ENCODE results near the gene L1TD1.
A peak's percentile ranks its signal among the peaks of the same experiment; 100 is the strongest.
"Not testable (repeated sequence)": the region's sequence is repeated elsewhere in the genome, so short reads cannot be mapped to it uniquely, and the experiment has no call there.

Gene L1TD1

GRCh38 chr1:62194651-62195544 is at the start of gene L1TD1:
L1TD1 (plus strand) TSS chr1:62194849; CDS start chr1:62206629, 11,780 bp downstream.
- DNase-seq (ENCODE audit: extremely low spot score), result no peak
- POLR2A ChIA-PET, result no interaction called here
- CTCF ChIA-PET, result no interaction called here
- TF ChIP-seq TARDBP (IDR thresholded peaks at IDR 0.05) (no peak), BHLHE40 (IDR thresholded peaks at IDR 0.05; ENCODE audit: borderline replicate concordance) (no peak)

DNA sequence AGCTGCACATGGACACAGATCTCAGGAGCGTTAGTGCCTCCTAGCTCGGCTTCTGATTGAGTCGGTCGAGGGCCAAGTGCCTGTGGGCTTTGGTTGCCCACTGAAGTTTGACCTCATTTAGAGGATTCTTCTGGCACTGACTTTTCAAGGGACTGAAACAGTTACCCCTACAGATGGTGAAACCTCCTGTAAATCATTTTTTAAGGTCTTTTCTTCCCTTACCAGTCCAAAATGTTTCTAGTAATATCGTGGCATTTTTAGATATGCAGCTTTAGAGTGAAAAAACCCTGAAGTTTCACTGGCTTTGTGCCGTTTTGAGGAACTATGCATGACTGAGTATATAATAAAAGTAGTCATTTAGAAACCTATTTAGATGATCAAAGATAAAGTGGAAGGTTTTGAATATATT is 34.7 kb upstream of the L1TD1 start:
- POLR2A ChIA-PET, result no interaction called here
- CTCF ChIA-PET, result interaction anchor here (0.7 to 2.3 kb wide), 2 partner anchors 16 to 42 kb away, joined by 4 to 5 read pairs; no protein-coding TSS in a partner anchor
- no peak for TF ChIP-seq ZNF384 (IDR thresholded peaks at IDR 0.05)
- no peak for TF ChIP-seq LEF1 (IDR thresholded peaks at IDR 0.05; ENCODE audit: borderline replicate concordance)
- no peak for TF ChIP-seq PKNOX1 (IDR thresholded peaks at IDR 0.05)
- no peak for TF ChIP-seq FOXA1 (IDR thresholded peaks at IDR 0.05)
- TF ChIP-seq FOXK2 (IDR thresholded peaks at IDR 0.05), result no peak
- TF ChIP-seq NFRKB (IDR thresholded peaks at IDR 0.05), result no peak
- no peak for TF ChIP-seq ELF4 (IDR thresholded peaks at IDR 0.05)
- TF ChIP-seq TARDBP (IDR thresholded peaks at IDR 0.05), result no peak
- TF ChIP-seq ARNT (IDR thresholded peaks at IDR 0.05), result no peak
- TF ChIP-seq CTBP1 (IDR thresholded peaks at IDR 0.05; ENCODE audit: borderline replicate concordance), result no peak
- TF ChIP-seq SP1 (IDR thresholded peaks at IDR 0.05), result no peak
- TF ChIP-seq L3MBTL2 (conservative IDR thresholded peaks at IDR 0.05), result no peak
- no peak for TF ChIP-seq FOXM1 (IDR thresholded peaks at IDR 0.05; ENCODE audit: borderline replicate concordance)
- TF ChIP-seq SUZ12 (IDR thresholded peaks at IDR 0.05), result no peak
- TF ChIP-seq HDGF (IDR thresholded peaks at IDR 0.05; ENCODE audit: borderline replicate concordance), result no peak
- TF ChIP-seq BHLHE40 (IDR thresholded peaks at IDR 0.05; ENCODE audit: borderline replicate concordance), result no peak
- no peak for DNase-seq (ENCODE audit: extremely low spot score)

- DNase-seq (ENCODE audit: extremely low spot score), result no peak
- ChIA-PET POLR2A (no interaction called here), CTCF (no interaction called here)
- TF ChIP-seq ELF4 (IDR thresholded peaks at IDR 0.05) (no peak), SUZ12 (IDR thresholded peaks at IDR 0.05) (no peak), ZNF384 (IDR thresholded peaks at IDR 0.05) (no peak), NFRKB (IDR thresholded peaks at IDR 0.05) (no peak)
Observed at GRCh38 chr1:62161711-62162110, 32.9 kb upstream of the L1TD1 start.

GRCh38 chr1:62170380-62170779 is 24.3 kb upstream of the L1TD1 start:
- CTCF ChIA-PET; DNase-seq (ENCODE audit: extremely low spot score); POLR2A ChIA-PET: not testable (repeated sequence)

- DNase-seq (ENCODE audit: extremely low spot score), result peak; percentile 64
- POLR2A ChIA-PET, result interaction anchor here (0.8 kb wide), 1 partner anchor 260 kb away, joined by 3 read pairs; no protein-coding TSS in a partner anchor
- CTCF ChIA-PET, result interaction anchor here (0.5 to 1.5 kb wide), 18 partner anchors 16 to 255 kb away, joined by 3 to 10 read pairs (median 4); no protein-coding TSS in a partner anchor
- TF ChIP-seq ZNF384 (IDR thresholded peaks at IDR 0.05) (no peak), ELF4 (IDR thresholded peaks at IDR 0.05) (no peak), FOXM1 (IDR thresholded peaks at IDR 0.05; ENCODE audit: borderline replicate concordance) (no peak)
Observed at GRCh38 chr1:62175568-62176179, 19.0 kb upstream of the L1TD1 start.

DNA sequence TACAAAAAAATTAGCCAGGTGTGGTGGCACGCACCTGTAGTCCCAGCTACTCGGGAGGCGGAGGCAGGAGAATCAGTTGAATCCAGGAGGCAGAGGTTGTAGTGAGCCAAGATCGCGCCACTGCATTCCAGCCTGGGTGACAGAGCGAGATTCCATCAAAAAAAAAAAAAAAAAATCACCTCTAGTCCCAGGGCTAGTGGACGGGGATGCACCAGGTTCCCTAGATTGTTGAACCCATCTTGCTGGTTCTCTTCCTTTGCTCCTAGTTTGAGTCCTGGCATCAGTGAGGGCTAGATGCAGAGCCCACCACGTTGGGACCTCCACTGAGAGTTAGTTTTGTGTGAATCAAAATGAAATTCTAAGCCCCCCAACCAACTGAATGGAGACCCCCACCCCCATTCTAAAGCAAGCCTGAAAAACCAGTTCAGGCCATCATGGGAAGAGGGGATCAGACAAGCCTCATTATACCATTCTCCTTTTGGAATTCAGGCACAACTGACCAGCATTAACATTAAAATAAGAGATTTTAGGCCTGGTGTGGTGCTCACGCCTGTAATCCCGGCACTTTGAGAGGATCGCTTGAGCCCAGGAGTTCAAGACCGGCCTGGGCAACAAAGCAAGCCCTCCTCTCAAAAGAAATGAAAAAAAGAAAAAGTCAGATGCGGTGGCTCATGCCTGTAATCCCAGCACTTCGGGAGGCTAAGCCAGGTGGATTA is 17.9 kb upstream of the L1TD1 start:
- CTCF ChIA-PET, result interaction anchor here (0.6 to 1.5 kb wide), 7 partner anchors 17 to 237 kb away, joined by 3 to 10 read pairs (median 5); no protein-coding TSS in a partner anchor
- no peak for DNase-seq (ENCODE audit: extremely low spot score)
- POLR2A ChIA-PET, result interaction anchor here (0.8 kb wide), 1 partner anchor 259 kb away, joined by 3 read pairs; no protein-coding TSS in a partner anchor
- TF ChIP-seq PKNOX1 (IDR thresholded peaks at IDR 0.05), result no peak
- TF ChIP-seq FOXK2 (IDR thresholded peaks at IDR 0.05), result no peak
- TF ChIP-seq SUZ12 (IDR thresholded peaks at IDR 0.05), result no peak
- no peak for TF ChIP-seq TARDBP (IDR thresholded peaks at IDR 0.05)
- TF ChIP-seq CTBP1 (IDR thresholded peaks at IDR 0.05; ENCODE audit: borderline replicate concordance), result no peak
- no peak for TF ChIP-seq L3MBTL2 (conservative IDR thresholded peaks at IDR 0.05)
- TF ChIP-seq ELF4 (IDR thresholded peaks at IDR 0.05), result no peak
- TF ChIP-seq NFRKB (IDR thresholded peaks at IDR 0.05), result no peak
- TF ChIP-seq SP1 (IDR thresholded peaks at IDR 0.05), result no peak
- TF ChIP-seq ZNF384 (IDR thresholded peaks at IDR 0.05), result no peak
- no peak for TF ChIP-seq FOXA1 (IDR thresholded peaks at IDR 0.05)

DNA sequence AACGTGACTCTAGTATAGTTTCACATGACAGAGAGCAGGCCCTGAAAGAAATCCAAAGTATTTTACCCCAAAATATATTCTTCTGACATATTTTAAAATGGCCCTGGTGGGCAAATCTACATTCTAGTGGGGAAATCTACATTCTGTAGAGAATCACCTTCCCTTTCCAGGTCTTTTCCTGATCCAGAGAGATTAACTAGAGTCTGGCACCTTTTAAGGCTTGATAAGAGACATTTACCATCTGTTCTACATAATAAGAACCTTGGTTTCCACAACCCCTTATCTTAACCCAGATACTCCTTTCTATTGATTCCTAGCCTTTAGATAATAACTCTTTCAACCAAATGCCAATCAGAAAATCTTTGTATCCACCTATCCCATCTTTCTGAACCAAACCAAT is 17.0 kb upstream of the L1TD1 start:
- POLR2A ChIA-PET, result no interaction called here
- TF ChIP-seq FOXK2 (IDR thresholded peaks at IDR 0.05) (no peak), FOXM1 (IDR thresholded peaks at IDR 0.05; ENCODE audit: borderline replicate concordance) (no peak), FOXA1 (IDR thresholded peaks at IDR 0.05) (no peak), CTBP1 (IDR thresholded peaks at IDR 0.05; ENCODE audit: borderline replicate concordance) (no peak), ARNT (IDR thresholded peaks at IDR 0.05) (no peak), ZNF384 (IDR thresholded peaks at IDR 0.05) (no peak), TARDBP (IDR thresholded peaks at IDR 0.05) (no peak), PKNOX1 (IDR thresholded peaks at IDR 0.05) (no peak), BHLHE40 (IDR thresholded peaks at IDR 0.05; ENCODE audit: borderline replicate concordance) (no peak), ELF4 (IDR thresholded peaks at IDR 0.05) (no peak), L3MBTL2 (conservative IDR thresholded peaks at IDR 0.05) (no peak)
- CTCF ChIA-PET, result no interaction called here
- DNase-seq (ENCODE audit: extremely low spot score), result no peak
